Measurements from ENCODE around the gene TBL3.

Gene TBL3

DNA sequence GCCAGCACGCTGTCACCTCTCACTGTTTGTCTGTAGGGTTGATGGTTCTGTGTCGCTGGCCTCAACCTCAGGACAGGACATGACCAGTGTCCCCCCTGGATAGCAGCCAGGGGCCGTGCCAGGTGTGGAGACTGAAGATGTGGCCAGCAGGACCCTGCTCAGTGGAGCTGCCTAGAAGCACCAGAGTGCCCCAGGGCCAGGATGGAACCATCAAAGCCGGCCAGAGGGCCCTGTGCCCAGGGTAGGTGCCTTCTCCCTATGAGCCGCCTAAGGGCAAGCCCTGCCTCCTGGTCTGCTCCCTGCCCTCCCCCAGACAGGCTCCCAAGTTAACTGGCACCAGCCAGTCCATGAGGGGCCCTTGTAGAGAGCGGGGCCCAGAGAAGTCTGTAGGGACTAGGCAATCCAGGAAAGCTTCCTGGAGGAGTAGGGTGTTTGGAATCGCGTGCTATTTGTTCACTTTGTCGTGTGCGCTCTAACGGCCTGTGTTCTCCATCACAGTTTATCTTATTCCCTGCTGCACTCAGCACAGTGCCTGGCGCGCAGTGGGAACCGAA, 13.1 kb upstream of the TBL3 start:
- no peak for TF ChIP-seq OSR1 (CRISPR knock-in tag; IDR thresholded peaks at IDR 0.05)
- no peak for TF ChIP-seq BACH2 (CRISPR knock-in tag; IDR thresholded peaks at IDR 0.05; ENCODE audit: borderline replicate concordance)
- no peak for TF ChIP-seq ZNF70 (CRISPR knock-in tag; IDR thresholded peaks at IDR 0.05)
- TF ChIP-seq, protein P1, sequence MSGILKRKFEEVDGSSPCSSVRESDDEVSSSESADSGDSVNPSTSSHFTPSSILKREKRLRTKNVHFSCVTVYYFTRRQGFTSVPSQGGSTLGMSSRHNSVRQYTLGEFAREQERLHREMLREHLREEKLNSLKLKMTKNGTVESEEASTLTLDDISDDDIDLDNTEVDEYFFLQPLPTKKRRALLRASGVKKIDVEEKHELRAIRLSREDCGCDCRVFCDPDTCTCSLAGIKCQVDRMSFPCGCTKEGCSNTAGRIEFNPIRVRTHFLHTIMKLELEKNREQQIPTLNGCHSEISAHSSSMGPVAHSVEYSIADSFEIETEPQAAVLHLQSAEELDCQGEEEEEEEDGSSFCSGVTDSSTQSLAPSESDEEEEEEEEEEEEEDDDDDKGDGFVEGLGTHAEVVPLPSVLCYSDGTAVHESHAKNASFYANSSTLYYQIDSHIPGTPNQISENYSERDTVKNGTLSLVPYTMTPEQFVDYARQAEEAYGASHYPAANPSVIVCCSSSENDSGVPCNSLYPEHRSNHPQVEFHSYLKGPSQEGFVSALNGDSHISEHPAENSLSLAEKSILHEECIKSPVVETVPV (CRISPR knock-in tag; IDR thresholded peaks at IDR 0.05): no peak
- no peak for TF ChIP-seq ISL1 (CRISPR knock-in tag; IDR thresholded peaks at IDR 0.05)
- TF ChIP-seq RARB (CRISPR knock-in tag; IDR thresholded peaks at IDR 0.05): no peak
- TF ChIP-seq, protein P2, sequence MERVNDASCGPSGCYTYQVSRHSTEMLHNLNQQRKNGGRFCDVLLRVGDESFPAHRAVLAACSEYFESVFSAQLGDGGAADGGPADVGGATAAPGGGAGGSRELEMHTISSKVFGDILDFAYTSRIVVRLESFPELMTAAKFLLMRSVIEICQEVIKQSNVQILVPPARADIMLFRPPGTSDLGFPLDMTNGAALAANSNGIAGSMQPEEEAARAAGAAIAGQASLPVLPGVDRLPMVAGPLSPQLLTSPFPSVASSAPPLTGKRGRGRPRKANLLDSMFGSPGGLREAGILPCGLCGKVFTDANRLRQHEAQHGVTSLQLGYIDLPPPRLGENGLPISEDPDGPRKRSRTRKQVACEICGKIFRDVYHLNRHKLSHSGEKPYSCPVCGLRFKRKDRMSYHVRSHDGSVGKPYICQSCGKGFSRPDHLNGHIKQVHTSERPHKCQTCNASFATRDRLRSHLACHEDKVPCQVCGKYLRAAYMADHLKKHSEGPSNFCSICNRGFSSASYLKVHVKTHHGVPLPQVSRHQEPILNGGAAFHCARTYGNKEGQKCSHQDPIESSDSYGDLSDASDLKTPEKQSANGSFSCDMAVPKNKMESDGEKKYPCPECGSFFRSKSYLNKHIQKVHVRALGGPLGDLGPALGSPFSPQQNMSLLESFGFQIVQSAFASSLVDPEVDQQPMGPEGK (CRISPR knock-in tag; IDR thresholded peaks at IDR 0.05; ENCODE audit: borderline replicate concordance): no peak
- TF ChIP-seq, protein P3, sequence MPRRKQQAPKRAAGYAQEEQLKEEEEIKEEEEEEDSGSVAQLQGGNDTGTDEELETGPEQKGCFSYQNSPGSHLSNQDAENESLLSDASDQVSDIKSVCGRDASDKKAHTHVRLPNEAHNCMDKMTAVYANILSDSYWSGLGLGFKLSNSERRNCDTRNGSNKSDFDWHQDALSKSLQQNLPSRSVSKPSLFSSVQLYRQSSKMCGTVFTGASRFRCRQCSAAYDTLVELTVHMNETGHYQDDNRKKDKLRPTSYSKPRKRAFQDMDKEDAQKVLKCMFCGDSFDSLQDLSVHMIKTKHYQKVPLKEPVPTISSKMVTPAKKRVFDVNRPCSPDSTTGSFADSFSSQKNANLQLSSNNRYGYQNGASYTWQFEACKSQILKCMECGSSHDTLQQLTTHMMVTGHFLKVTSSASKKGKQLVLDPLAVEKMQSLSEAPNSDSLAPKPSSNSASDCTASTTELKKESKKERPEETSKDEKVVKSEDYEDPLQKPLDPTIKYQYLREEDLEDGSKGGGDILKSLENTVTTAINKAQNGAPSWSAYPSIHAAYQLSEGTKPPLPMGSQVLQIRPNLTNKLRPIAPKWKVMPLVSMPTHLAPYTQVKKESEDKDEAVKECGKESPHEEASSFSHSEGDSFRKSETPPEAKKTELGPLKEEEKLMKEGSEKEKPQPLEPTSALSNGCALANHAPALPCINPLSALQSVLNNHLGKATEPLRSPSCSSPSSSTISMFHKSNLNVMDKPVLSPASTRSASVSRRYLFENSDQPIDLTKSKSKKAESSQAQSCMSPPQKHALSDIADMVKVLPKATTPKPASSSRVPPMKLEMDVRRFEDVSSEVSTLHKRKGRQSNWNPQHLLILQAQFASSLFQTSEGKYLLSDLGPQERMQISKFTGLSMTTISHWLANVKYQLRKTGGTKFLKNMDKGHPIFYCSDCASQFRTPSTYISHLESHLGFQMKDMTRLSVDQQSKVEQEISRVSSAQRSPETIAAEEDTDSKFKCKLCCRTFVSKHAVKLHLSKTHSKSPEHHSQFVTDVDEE (CRISPR knock-in tag; IDR thresholded peaks at IDR 0.05): no peak
- TF ChIP-seq GLIS3 (CRISPR knock-in tag; IDR thresholded peaks at IDR 0.05): no peak
- no peak for TF ChIP-seq ARNTL (CRISPR knock-in tag; IDR thresholded peaks at IDR 0.05; ENCODE audit: borderline replicate concordance, low read depth)
- no peak for TF ChIP-seq PPARA (CRISPR knock-in tag; IDR thresholded peaks at IDR 0.05; ENCODE audit: borderline replicate concordance)
- no peak for TF ChIP-seq ZC3H10 (CRISPR knock-in tag; IDR thresholded peaks at IDR 0.05)
- TF ChIP-seq ZFP3 (CRISPR knock-in tag; IDR thresholded peaks at IDR 0.05): no peak
- no peak for TF ChIP-seq SNAI2 (CRISPR knock-in tag; IDR thresholded peaks at IDR 0.05)
- TF ChIP-seq, protein P4, sequence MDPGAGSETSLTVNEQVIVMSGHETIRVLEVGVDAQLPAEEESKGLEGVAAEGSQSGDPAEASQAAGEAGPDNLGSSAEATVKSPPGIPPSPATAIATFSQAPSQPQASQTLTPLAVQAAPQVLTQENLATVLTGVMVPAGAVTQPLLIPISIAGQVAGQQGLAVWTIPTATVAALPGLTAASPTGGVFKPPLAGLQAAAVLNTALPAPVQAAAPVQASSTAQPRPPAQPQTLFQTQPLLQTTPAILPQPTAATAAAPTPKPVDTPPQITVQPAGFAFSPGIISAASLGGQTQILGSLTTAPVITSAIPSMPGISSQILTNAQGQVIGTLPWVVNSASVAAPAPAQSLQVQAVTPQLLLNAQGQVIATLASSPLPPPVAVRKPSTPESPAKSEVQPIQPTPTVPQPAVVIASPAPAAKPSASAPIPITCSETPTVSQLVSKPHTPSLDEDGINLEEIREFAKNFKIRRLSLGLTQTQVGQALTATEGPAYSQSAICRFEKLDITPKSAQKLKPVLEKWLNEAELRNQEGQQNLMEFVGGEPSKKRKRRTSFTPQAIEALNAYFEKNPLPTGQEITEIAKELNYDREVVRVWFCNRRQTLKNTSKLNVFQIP (CRISPR knock-in tag; IDR thresholded peaks at IDR 0.05; ENCODE audit: borderline replicate concordance, low read depth): no peak
- no peak for TF ChIP-seq TOX (CRISPR knock-in tag; IDR thresholded peaks at IDR 0.05; ENCODE audit: borderline replicate concordance)
- TF ChIP-seq TCF4 (CRISPR knock-in tag; IDR thresholded peaks at IDR 0.05; ENCODE audit: borderline replicate concordance): no peak
- TF ChIP-seq ESRRG (CRISPR knock-in tag; IDR thresholded peaks at IDR 0.05): no peak
- no peak for TF ChIP-seq CSDC2 (CRISPR knock-in tag; IDR thresholded peaks at IDR 0.05)
- no peak for TF ChIP-seq ZNF8 (CRISPR knock-in tag; IDR thresholded peaks at IDR 0.05)
- no peak for ATAC-seq

DNA sequence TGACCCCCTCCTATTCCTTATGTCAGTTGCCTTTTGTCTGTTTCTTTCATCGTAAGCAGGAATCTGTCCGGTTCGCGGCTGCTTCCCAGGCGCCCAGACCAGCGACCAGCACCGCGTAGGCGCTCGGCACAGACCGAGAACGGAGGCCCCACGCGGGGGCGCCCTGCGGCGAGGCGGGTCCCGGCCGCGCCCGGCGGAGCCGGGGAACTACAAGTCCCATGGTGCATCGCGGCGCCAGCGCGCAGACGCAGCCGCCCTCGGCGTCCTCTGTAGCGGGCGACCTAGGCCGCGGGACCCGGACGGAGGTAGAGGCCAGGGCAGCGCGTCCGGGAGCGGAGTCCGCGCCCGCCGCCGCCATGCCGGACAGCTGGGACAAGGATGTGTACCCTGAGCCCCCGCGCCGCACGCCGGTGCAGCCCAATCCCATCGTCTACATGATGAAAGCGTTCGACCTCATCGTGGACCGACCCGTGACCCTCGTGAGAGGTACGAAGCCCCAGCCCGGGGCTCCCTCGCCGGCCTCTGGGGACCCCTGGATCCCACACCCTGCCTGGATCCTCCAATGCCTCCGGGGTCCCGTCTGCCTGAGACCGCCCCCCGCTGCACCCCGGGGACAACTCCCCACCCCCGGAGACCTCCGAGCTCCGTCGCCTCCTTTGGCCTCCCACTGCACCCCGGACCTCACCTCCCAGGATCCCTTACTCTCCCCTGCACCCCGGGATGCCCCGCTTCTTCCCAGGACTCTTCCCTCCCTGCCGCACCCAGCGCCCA, 12.4 kb upstream of the TBL3 start, which contains the start of gene NDUFB10:
Gene NDUFB10 (plus strand): TSS at position 270 of the 771 bp plus-strand sequence. CDS start 87 bp downstream, at position 357.
- TF ChIP-seq ZNF70 (CRISPR knock-in tag; IDR thresholded peaks at IDR 0.05) (no peak), ZFP30 (CRISPR knock-in tag; IDR thresholded peaks at IDR 0.05) (no peak), ZNF8 (CRISPR knock-in tag; IDR thresholded peaks at IDR 0.05) (no peak), SNAI2 (CRISPR knock-in tag; IDR thresholded peaks at IDR 0.05) (no peak), OSR1 (CRISPR knock-in tag; IDR thresholded peaks at IDR 0.05) (no peak), RARB (CRISPR knock-in tag; IDR thresholded peaks at IDR 0.05) (no peak), ZNF565 (CRISPR knock-in tag; conservative IDR thresholded peaks at IDR 0.05; ENCODE audit: low read depth) (no peak), ZC3H10 (CRISPR knock-in tag; IDR thresholded peaks at IDR 0.05) (no peak), TOX (CRISPR knock-in tag; IDR thresholded peaks at IDR 0.05; ENCODE audit: borderline replicate concordance) (no peak), CSDC2 (CRISPR knock-in tag; IDR thresholded peaks at IDR 0.05) (no peak)
- TF ChIP-seq, protein P1 (CRISPR knock-in tag; IDR thresholded peaks at IDR 0.05): no peak
- TF ChIP-seq, protein P4 (CRISPR knock-in tag; IDR thresholded peaks at IDR 0.05; ENCODE audit: borderline replicate concordance, low read depth): no peak
- TF ChIP-seq, protein P2 (CRISPR knock-in tag; IDR thresholded peaks at IDR 0.05; ENCODE audit: borderline replicate concordance): no peak
- ATAC-seq: peak; percentile 82

Measured in SK-N-SH treated with all-trans-retinoic acid at 6 μM for 48 hours (cell line).